ENCODE measurements around the gene SGCD.

SGCD gene

DNA sequence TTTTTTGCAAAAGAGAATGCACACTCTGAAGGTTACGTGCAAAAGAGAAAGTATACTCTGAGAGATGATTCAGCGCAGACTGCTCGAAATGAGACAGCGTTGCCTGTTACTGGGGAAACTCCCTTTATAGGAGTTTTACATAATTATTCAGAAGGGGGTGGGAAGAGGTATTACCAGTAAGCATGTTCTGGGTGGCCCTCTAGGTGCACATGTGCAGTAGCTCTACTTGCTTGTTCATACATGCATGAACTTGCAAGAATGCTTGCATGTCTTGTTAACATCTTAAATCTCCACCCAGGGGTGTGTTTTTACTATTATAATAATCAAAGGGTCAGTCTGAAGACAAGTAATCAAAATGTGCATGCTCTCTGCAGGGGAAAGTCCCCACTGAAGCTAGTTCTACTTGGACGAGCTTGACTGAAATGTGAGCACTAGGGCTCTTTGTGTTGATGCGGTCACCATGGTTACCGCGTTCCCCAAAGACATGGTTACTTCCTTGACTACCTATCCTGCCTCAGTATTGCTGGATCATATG is 75.5 kb downstream of the SGCD start:
- Histone ChIP-seq H3K9me3 (ENCODE audit: control insufficient read depth, insufficient read depth, low read depth, low read length) (no peaks in the 10 kb centered on the region), H3K4me1 (ENCODE audit: control insufficient read depth, insufficient read depth, low read length) (no peaks in the 10 kb centered on the region), H3K4me3 (ENCODE audit: low read depth, low read length) (no peak overlapping the region), H3K36me3 (ENCODE audit: control insufficient read depth in 2 of 2, insufficient read depth in 1 of 2, low read length in 2 of 2) (no peaks in the 10 kb centered on the region), H3K27ac (ENCODE audit: extremely low read depth, low read depth, low read length) (no peak overlapping the region)
- ChIA-PET CTCF (no interaction called here), POLR2A (no interaction called here)
- TF ChIP-seq ZNF629 (tag by site-specific recombination; IDR thresholded peaks at IDR 0.05) (no peak), ZNF394 (tag by site-specific recombination; IDR thresholded peaks at IDR 0.05; ENCODE audit: borderline replicate concordance) (no peak), ZNF521 (tag by site-specific recombination; IDR thresholded peaks at IDR 0.05) (no peak), GFI1B (tag by site-specific recombination; IDR thresholded peaks at IDR 0.05) (no peak), ZNF335 (tag by site-specific recombination; conservative IDR thresholded peaks at IDR 0.05) (no peak), ZNF560 (tag by site-specific recombination; IDR thresholded peaks at IDR 0.05; ENCODE audit: borderline replicate concordance) (no peak), ZNF140 (tag by site-specific recombination; IDR thresholded peaks at IDR 0.05) (no peak), ZNF544 (tag by site-specific recombination; IDR thresholded peaks at IDR 0.05) (no peak), KLF9 (tag by site-specific recombination; IDR thresholded peaks at IDR 0.05; ENCODE audit: low read depth) (no peak), ZNF324 (tag by site-specific recombination; IDR thresholded peaks at IDR 0.05) (no peak), ZNF157 (tag by site-specific recombination; IDR thresholded peaks at IDR 0.05) (no peak)
- TF ChIP-seq, protein P1, sequence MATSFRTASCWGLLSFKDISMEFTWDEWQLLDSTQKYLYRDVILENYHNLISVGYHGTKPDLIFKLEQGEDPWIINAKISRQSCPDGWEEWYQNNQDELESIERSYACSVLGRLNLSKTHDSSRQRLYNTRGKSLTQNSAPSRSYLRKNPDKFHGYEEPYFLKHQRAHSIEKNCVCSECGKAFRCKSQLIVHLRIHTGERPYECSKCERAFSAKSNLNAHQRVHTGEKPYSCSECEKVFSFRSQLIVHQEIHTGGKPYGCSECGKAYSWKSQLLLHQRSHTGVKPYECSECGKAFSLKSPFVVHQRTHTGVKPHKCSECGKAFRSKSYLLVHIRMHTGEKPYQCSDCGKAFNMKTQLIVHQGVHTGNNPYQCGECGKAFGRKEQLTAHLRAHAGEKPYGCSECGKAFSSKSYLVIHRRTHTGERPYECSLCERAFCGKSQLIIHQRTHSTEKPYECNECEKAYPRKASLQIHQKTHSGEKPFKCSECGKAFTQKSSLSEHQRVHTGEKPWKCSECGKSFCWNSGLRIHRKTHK (tag by site-specific recombination; IDR thresholded peaks at IDR 0.05): no peak
- TF ChIP-seq, protein P2, sequence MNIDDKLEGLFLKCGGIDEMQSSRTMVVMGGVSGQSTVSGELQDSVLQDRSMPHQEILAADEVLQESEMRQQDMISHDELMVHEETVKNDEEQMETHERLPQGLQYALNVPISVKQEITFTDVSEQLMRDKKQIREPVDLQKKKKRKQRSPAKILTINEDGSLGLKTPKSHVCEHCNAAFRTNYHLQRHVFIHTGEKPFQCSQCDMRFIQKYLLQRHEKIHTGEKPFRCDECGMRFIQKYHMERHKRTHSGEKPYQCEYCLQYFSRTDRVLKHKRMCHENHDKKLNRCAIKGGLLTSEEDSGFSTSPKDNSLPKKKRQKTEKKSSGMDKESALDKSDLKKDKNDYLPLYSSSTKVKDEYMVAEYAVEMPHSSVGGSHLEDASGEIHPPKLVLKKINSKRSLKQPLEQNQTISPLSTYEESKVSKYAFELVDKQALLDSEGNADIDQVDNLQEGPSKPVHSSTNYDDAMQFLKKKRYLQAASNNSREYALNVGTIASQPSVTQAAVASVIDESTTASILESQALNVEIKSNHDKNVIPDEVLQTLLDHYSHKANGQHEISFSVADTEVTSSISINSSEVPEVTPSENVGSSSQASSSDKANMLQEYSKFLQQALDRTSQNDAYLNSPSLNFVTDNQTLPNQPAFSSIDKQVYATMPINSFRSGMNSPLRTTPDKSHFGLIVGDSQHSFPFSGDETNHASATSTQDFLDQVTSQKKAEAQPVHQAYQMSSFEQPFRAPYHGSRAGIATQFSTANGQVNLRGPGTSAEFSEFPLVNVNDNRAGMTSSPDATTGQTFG (tag by site-specific recombination; IDR thresholded peaks at IDR 0.05; ENCODE audit: borderline replicate concordance): no peak
- TF ChIP-seq, protein P3, sequence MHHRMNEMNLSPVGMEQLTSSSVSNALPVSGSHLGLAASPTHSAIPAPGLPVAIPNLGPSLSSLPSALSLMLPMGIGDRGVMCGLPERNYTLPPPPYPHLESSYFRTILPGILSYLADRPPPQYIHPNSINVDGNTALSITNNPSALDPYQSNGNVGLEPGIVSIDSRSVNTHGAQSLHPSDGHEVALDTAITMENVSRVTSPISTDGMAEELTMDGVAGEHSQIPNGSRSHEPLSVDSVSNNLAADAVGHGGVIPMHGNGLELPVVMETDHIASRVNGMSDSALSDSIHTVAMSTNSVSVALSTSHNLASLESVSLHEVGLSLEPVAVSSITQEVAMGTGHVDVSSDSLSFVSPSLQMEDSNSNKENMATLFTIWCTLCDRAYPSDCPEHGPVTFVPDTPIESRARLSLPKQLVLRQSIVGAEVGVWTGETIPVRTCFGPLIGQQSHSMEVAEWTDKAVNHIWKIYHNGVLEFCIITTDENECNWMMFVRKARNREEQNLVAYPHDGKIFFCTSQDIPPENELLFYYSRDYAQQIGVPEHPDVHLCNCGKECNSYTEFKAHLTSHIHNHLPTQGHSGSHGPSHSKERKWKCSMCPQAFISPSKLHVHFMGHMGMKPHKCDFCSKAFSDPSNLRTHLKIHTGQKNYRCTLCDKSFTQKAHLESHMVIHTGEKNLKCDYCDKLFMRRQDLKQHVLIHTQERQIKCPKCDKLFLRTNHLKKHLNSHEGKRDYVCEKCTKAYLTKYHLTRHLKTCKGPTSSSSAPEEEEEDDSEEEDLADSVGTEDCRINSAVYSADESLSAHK (tag by site-specific recombination; IDR thresholded peaks at IDR 0.05): no peak
- TF ChIP-seq, protein P4, sequence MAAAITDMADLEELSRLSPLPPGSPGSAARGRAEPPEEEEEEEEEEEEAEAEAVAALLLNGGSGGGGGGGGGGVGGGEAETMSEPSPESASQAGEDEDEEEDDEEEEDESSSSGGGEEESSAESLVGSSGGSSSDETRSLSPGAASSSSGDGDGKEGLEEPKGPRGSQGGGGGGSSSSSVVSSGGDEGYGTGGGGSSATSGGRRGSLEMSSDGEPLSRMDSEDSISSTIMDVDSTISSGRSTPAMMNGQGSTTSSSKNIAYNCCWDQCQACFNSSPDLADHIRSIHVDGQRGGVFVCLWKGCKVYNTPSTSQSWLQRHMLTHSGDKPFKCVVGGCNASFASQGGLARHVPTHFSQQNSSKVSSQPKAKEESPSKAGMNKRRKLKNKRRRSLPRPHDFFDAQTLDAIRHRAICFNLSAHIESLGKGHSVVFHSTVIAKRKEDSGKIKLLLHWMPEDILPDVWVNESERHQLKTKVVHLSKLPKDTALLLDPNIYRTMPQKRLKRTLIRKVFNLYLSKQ (tag by site-specific recombination; IDR thresholded peaks at IDR 0.05; ENCODE audit: borderline replicate concordance): no peak

DNA sequence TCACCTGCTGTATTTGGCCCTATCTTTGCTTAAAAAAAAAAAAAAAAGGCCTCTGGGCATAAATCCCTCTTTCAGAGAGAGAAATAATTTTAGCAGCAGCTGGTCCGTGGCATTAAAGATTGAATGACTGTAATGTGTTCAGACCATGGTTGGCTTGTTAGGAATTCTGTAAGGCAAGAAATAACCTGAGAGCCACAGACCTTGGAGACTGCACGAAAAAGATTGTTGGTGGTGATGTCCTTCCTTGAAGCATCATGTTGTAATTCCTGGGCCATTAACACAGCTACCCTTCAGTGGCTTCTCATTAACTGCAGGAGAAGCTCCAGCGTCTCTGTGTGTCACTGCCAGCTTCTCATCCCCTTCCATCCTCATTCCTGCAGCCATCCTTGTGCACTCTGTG is 79.0 kb downstream of the SGCD start:
- H3K9me3 ChIP-seq (ENCODE audit: control insufficient read depth, insufficient read depth, low read depth, low read length): no peaks in the 10 kb centered on the region
- ChIA-PET POLR2A (no interaction called here), CTCF (no interaction called here)
- no peak overlapping the region for H3K4me3 ChIP-seq (ENCODE audit: low read depth, low read length)
- H3K4me1 ChIP-seq (ENCODE audit: control insufficient read depth, insufficient read depth, low read length): no peaks in the 10 kb centered on the region
- H3K36me3 ChIP-seq (ENCODE audit: control insufficient read depth in 2 of 2, insufficient read depth in 1 of 2, low read length in 2 of 2): no peaks in the 10 kb centered on the region
- no peak overlapping the region for H3K27ac ChIP-seq (ENCODE audit: extremely low read depth, low read depth, low read length)
- TF ChIP-seq ZNF354C (tag by site-specific recombination; IDR thresholded peaks at IDR 0.05; ENCODE audit: borderline replicate concordance, low read depth) (no peak), ZBTB1 (tag by site-specific recombination; IDR thresholded peaks at IDR 0.05) (no peak), ZNF184 (tag by site-specific recombination; IDR thresholded peaks at IDR 0.05) (no peak), ZSCAN30 (tag by site-specific recombination; IDR thresholded peaks at IDR 0.05) (no peak), OVOL3 (tag by site-specific recombination; IDR thresholded peaks at IDR 0.05) (no peak), HOXD13 (CRISPR knock-in tag; IDR thresholded peaks at IDR 0.05; ENCODE audit: borderline replicate concordance) (no peak), HOXA7 (CRISPR knock-in tag; IDR thresholded peaks at IDR 0.05; ENCODE audit: borderline replicate concordance) (no peak), ZNF664 (tag by site-specific recombination; IDR thresholded peaks at IDR 0.05) (no peak), ZNF24 (tag by site-specific recombination; IDR thresholded peaks at IDR 0.05) (no peak)
- TF ChIP-seq, protein P5, sequence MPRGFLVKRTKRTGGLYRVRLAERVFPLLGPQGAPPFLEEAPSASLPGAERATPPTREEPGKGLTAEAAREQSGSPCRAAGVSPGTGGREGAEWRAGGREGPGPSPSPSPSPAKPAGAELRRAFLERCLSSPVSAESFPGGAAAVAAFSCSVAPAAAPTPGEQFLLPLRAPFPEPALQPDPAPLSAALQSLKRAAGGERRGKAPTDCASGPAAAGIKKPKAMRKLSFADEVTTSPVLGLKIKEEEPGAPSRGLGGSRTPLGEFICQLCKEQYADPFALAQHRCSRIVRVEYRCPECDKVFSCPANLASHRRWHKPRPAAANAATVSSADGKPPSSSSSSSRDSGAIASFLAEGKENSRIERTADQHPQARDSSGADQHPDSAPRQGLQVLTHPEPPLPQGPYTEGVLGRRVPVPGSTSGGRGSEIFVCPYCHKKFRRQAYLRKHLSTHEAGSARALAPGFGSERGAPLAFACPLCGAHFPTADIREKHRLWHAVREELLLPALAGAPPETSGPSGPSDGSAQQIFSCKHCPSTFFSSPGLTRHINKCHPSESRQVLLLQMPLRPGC (tag by site-specific recombination; IDR thresholded peaks at IDR 0.05): no peak
- TF ChIP-seq, protein P6, sequence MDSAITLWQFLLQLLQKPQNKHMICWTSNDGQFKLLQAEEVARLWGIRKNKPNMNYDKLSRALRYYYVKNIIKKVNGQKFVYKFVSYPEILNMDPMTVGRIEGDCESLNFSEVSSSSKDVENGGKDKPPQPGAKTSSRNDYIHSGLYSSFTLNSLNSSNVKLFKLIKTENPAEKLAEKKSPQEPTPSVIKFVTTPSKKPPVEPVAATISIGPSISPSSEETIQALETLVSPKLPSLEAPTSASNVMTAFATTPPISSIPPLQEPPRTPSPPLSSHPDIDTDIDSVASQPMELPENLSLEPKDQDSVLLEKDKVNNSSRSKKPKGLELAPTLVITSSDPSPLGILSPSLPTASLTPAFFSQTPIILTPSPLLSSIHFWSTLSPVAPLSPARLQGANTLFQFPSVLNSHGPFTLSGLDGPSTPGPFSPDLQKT (IDR thresholded peaks at IDR 0.05; ENCODE audit: borderline replicate concordance, low read depth, low read length): no peak

Data from HEK293 (cell line).